GM19035 (cell line): ENCODE results near the gene XIRP1.
A peak's percentile ranks its signal among the peaks of the same experiment; 100 is the strongest.

ENCODE experiments used
- ATAC-seq: cut with Tn5 transposase; IDR thresholded peaks from one replicate; pipeline ENCODE4 v1.9.1; 2021; ENCODE audit not compliant: unreplicated experiment

XIRP1 gene

DNA sequence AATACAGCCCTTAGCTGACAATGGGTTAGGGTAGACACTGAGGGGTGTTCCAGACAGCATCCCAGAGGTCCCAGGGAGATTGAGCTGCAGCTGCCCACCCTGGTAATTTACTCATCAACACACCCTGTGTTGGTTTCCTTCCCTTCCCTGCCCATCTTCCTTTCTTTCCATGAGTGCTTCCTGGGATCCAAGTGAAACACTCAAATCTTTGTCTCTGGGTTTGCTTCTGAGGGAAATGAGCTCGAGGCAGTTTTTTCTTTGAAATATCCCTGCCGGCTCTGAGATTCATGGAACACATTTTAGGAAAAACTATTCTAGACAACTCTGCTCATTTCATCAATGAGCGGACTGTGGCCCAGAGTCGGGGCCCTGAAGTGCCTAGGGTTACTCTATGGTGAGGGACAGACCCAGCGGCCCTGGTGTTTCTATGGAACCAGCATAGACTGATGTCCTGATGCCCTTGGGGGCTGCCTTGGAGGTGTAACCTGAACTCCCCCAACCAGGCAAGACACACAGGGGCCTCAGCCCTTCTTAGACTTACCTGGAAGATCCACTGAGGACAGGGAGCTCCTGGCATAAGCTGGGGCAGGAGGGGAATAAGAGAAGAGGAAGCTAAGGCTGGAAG, 24.1 kb downstream of the XIRP1 start:
- no peak for ATAC-seq

DNA sequence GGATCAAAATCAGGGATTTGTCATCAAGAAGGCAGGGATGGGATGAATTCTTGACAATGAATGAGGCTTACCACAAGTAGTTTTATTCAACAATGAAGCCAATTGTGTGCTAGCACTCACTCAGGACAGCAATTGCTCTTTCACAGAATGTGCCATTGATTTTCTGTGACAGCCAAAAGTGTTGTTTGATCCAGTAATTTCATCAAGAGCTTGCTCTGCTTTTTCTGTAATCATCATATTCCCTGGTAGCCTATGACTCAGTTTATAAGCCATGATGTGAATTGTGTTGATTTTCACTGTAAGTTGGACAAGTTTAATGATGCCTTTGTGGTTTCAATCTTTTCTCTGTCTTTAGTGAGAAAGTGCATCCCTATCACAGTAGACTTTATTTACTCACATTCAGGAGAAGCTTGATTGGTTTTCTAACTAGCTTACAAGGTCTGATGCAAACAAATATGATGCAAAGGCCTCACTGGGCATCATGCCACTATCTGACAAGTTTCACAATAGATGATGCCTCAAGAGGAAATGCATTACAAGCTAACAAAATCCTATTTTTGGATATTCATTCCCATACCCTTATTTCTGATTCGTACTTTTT, 25.4 kb downstream of the XIRP1 start:
- ATAC-seq = no peak

DNA sequence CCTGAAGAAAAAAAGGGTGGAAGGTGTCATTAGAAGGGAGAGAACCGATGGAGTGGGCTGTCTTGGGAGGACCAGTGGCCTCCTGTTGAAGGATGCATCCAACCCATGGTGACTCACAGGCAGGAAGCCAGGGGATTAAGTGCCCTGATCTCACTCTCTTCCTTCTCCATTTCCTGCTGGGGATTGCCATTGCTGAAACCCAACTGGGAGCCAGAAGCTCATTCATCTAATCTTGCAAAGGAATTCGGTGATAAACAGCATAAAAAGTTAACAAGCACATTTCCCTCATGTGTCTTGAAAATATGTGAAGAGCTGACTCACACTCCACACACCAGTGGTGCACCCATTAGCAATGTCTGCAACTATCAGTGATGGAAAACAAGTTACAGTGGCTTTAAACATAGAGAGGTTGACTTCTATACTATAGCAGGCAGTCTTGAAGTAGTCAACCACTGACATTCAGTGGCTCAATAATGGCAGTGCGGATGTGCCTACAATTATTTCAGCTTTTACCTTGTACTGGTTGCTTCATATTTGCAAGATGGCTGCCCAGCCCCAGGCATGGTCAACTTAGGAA, 26.2 kb downstream of the XIRP1 start:
- no peak for ATAC-seq

DNA sequence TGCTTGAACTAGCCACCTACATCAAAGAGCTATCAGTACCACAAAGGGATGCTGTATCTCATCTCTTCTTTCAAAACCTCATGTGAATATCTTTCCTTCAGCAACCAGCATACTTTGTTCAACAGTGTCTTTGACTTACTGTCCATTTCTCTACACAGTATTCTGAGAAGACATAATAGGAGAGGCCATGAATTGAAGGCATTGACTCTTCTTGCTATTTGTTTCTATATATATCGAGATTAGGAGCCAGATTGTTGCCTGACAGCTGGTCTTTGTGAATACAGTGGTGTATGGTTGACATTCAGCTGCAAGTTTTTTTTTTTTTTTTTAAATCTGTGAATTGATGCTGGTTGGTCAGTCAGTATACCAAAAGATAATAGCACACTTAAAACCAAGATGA, 26.9 kb downstream of the XIRP1 start:
- ATAC-seq = no peak

DNA sequence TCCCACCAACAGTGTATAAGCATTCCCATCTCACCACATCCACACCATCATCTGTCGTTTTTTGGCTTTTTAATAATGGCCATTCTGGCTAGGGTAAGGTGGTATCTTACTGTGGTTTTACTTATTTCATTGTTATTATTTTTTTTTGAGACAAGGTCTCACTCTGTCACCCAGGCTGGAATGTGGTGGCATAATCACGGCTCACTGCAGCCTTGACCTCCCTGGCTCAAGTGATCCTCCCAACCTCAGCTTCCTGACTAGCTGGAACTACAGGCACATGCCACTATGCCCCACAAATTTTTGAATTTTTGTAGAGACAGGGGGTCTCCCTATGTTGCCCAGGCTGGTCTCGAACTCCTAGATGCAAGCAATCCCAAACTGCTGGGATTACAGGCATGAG, 28.0 kb downstream of the XIRP1 start:
- no peak for ATAC-seq

DNA sequence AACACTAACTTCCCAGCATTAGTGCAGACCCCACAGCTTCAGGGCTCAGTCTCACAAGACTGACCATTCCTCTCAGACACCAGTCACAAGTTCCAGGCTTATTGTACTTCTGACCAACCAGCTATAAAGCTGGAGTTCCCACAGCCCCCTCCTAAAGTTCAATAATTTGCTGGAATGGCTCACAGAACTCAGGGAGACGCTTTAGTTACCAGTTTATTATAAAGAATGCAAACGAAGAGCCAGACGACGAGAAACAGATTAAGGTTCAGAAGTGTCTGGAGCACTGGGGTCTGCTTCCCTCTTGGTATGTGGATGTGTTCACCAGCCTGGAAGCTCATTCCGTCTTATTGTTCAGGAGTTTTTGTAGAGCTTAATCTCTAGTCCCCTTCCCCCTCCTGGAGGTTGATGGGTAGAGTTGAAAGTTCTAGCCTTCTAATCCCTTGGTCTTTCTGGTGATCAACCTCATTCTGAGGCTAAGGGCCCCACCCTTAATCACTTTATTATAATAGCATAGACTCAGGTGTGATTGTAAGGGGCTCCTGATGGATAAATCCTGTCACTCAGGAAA, 34.2 kb downstream of the XIRP1 start:
- ATAC-seq = no peak

DNA sequence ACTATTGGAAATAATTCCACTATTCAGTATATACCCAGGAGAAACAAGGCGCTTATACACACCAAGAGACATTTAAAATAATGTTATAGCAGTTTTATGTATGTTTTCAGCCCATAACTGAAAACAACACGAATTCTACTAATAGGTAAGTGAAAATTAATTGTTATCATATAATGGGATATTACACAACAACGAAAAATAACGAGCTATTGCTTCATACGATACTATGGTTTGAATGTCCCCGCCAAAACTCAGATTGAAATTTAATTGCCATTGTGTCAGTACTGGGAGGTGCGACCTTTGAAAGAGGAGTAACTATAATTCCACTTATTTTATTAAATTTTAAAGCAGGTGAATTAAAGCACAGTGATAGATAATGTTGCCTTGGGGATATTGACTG, 35.0 kb downstream of the XIRP1 start:
- ATAC-seq = no peak

DNA sequence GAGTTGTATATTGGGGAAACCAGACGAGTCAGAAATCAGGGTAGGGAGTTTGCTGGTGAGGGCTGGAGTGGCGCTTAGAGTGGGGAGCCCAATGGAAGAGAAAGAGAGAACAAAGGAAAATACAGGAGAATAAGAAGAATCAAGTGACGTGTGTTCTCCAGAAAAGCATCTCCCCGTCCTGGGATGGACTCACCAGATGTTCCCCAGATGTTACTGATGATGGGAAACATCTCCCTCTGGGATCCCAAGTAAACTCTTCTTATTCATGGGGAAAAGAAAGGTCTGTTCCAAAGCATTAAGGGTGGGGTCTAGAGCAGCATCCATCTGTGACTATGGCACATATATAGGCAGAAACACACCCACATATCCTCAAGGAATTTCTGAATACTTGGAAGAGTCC, 36.0 kb downstream of the XIRP1 start:
- ATAC-seq = no peak

DNA sequence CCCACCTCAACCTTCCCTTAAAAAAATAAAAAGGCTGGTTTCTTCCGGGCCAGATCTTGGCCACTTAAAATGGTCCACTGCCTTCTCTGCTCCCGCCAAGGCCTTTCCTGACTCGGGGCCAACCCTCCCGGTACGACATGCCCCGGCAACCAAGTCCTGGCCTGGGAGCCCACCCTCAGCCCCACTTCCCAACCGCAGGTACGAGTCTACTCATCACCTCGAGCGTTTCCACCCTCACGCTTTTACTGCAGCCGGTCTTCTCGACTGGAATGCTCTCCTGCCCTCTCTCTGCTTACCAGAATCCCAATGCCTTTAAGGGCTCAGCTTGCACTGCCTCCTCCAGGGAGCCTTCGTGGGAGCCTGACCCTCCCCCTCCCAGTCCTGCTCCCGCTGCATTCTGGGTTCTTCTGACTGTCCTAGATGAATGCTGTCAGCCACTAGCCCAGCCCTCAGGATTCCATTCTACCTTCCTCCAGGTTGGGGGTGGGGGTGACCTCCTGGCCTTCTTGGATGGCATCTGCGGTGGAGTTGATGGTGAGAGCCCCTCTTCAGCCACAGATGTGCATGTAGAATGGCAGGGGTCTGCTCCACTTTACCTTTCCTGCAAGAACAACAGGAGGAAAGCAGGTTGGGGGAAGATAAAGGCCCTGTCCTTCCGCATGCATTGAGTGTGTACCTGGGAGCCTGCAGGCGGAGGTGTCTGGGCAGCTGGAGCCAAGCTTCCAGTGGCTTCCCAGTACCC, 37.9 kb downstream of the XIRP1 start:
- no peak for ATAC-seq

DNA sequence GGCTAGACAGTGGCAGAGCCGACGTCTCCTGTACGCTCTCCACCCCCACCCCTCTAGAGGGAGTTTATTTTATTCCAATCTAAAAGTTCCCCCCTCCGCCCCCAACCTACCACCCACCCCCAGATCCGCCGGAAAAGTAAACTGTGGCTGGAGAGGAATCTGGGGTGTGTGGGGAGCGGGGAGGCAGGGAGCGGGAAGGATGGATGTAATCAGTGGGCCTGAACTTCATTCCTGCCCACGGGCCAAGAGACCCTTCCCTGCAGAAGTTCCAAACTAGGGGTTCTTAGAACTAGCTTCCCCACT, 38.5 kb downstream of the XIRP1 start:
- ATAC-seq = no peak

DNA sequence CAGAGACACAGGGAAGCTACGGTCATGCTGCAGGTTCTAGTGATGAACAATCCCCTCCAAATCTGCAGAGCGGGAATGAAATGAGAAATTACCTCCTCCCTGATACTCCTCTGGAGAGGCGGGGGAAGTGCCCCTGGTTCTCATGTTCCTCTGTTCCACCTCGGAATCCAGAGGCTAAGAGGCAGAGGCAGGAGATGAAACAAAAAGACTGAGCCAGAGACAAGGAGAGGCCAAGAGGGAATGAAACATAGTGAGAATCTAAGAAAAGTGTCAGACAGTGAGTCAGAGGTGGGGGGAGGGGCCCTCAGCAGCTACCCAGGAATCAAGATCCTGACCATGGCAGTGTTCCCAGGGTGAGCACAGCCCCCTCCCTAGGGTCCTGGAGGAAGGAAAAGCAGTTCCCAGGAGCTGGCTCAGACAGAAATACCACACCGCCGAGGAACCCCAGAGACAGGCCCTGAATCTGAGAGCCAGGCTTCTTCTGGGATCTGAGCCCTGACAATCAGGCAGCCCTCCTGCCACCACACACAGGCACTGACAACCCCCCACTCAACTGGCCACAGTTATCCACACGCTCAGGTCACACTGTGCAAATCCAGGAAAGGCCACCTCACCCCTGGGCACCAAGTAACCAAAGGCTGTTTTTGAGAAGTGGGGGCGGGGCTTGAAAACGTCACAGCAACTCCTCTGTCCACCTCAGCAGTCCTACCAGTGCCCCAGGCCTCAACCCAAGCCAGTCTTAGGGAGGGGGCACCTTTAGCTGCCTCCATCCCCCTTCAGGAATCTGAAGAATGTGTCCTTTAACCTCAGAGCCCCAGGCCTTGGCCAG, 41.4 kb downstream of the XIRP1 start:
- ATAC-seq = no peak

DNA sequence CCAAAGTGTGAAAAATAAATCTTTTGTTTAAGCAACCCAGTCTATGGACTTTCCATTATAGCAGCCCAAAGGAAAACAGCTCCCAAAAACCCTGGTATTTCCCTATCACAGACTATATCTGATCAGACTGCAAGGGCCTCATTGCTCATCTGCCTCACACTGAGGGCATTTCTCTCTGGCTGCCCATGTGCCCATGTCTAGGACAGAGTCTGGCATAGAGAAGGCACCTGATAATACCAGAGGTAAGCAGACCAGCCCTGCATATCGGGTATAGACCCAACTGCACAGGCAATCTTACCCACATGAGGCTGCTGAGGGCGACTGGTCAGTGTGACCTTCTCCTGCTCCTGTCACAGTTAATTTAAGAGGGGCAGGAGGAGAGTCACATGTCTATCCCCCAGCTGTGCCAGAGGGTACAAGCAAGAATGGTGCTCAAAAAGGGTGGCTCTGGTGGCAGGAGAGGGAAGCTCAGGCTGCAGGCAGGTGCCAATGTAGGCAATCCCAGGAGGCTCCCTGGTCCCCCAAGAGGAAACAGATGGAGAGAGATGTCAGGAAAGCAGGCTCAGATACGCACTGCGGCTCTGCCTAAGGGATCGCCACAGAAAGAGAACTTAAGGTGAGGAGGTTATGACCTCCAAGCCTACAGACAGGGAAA, 42.1 kb downstream of the XIRP1 start:
- ATAC-seq = no peak

DNA sequence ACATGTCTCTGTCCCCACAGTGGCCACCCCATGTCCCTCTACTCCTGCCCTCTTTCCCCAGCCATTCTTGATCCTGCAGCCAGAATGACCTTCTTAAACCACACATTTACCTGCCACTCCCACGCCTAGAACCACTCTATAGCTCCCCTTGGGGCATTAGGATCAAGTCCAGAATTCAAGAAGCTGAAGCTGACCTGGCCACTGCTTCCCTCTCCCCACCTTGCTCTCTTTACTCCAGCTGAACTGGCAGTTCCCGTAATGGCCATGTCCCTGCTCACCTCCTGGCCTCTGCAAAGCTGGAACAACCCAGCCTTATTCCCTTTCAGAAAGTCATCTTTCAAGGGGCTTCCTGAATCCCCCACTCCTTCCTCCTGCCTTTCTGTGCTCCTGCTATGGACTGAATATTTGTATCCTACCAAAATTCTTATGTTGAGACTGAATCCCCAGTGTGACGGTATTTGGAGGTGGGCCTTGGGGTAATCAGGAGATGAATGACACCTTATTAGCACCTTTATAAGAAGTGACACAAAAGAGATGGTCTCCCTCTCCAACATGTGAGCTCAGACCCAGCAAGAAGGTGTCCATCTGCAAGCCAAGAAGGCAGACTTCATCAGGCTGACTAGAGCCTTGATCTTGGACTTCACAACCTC, 42.8 kb downstream of the XIRP1 start:
- ATAC-seq = no peak

DNA sequence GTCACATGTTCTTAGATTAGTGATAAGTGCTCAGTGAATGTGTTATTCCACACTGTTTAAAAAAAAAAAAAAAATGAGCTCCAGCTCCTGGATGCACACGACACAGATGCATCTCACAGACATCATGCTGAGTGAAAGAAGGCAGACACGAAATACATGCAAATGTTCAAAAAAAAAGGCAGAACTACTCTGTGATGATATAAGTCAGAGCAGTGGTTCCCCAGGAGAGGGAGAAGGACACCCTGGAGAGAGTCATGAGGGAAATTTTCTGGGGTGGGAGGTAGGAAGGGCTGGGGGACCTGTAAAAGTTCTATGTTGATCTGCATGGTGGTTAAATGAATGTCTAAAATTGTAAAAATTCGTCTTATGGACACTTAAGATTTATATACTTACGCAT, 43.3 kb downstream of the XIRP1 start:
- no peak for ATAC-seq

DNA sequence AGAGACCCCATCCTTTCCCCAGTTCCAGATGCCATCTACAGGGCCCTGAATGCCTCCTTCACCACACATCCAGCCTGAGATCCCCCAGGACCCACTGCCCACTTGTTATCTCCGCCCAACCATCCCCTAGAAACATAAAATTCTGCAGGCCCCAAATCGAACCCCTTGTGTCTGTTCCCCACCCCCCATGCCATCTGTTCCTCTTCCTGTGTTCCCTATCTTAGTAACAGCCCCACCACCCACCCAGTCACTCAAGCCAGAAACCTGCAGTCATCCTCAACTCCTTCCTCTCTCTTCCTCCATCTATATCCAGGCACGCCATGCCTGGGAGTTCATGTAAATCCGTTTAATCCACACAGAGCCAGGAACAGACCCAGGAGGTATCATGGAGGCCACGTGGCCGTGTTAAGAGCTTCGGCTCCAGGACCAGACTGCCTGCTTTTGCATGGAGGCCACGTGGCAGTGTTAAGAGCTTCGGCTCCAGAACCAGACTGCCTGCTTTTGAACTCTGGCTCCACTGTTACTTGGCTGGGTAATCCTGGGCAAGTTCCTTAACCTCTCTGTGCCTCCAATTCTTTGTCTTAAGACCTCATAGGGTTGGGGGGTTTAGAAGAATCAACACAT, 43.8 kb downstream of the XIRP1 start:
- no peak for ATAC-seq

DNA sequence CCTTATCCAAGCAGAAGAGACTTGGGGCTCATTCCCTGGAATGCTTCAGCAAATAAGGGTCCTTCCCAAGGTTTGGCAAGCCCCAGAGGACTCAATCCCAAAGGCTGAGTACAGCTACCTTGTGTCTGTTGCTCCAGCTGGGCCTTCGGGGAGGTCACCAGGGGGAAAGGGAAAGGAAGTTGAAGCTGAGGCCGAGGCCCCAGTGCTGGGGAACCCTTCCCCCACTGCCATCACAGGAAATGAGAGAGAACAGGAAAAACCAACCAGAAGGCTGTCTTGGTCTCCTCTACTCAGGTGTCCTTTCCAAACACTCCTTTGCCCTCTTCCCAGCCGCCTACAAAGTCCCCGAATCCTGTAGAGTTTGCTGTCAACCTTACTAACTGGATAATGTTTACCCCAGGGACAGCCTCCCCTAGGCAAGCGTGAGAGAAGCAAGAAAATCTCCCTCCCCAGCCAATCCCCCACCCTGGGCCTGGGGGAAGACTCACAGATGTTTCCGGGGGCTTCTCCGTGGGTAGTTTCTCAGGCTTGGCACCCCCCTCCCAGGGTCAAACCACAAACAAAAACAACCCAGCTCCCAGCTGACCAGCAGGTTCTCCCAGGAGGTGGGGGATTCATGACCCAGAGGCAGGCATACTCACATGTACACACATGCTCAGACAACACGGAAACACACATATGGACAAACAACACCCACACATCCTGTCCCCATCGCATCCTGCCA, 44.5 kb downstream of the XIRP1 start:
- peak; percentile 40 for ATAC-seq

DNA sequence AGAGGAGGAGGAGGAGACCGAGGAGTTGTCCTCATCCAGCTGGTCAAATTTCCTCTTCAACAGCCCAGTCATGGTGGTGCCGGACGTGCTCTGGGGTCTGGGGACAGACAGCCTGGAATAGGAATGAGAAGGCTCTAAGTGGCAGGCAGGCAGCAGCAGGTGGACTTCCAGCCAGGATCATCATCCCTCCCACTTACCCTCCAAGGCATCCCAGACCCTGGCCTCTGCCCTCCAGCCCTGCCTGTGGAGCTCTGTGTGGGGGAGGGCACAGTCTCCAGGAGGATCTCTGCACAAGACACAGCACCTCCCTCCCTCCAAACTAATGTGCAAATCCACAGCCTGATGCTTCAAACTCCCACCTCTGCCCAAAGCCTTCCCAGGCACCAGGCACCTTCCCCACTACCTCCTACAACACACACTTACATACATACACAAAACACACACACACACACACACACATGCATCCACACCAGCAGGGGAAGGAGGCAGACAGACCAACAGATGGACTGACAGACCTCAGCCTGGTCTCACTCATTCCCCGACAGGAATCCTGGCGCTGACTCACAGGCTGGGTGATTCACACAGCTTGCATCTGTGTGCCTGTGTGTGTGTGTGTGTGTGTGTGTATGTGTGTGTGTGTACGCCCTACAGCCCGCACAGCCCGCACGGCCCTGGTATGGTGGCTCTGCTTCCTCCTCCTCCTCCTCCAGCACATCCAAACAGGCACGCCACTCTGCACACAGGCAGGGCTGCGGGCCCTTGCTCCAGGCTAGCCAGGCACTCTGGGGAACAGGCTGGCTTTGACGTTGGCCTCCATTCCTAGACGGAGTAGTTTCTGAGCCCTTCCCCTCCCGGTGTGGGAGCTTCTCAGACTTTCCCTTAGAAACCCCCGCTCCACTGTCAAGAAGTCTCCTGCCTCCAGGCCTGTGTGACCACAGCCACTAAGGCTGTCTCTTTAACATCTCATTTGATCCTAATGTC, 45.5 kb downstream of the XIRP1 start:
- ATAC-seq = peak; percentile 18

DNA sequence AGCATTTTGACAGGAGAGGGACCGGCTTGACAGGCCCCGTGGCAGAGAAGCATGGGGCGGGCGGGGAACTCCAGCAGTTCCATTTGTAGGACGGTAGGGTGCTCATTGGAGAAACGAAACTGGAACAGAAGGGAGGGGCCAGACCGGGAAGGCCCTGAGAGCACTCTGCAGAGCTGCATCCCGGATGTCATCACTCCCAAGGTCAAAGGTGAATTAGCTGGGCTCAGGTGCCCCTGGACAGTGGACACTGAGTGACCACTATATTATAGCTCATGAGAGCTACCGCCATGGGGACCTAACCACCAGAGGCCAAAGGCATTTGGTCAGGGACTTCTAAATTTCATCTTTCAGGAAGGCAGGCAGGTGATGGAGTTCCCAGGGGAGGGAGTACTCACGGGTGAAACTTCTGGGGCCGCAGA, 46.3 kb downstream of the XIRP1 start:
- no peak for ATAC-seq
